SW 1271 (cell line): ENCODE measurements around the gene TFE3.

ENCODE experiments used
- DNase-seq, 2 experiments: peaks; one replicate each; lab custom pipeline; 2025; lab: John Stamatoyannopoulos, UW

TFE3 gene

DNA sequence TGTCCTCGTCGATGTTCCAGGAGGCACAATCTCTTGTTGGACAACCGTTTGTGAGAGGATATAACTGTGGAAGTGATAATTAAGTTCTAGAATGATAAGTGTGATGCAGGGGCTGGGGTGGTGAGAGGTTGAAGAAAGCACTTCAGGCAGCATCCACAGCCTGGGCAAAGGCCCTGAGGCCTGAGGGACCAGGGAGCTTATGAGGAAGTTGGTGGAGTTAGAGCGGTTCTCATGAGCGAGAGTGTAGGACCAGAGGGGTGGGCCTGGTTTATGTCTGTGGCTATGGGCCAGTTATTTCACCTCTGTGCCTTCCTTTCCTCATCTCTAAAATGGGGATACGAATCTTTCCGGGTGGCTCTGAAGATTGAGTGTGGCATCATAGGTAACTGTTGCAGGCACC, 18.3 kb upstream of the TFE3 start:
- no peak for DNase-seq

DNA sequence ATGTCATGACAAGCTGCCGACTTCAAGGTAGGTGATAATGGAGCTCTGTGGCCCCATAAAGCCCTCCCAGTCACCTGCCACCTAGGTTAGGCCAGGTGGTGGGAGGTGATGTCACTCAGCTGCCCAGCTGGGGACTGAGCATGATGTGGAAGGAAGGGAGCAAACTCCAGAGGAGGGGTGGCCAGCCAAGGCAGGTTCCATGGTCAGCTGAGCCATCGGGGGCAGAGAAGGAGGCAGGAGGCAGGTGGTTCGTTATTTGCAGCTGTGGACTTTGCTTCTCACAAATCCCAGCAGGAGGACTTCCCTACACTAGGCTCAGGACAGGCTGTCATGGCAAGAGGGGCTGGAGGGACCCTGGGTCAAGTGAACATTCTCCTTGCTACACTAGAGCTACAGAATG, 17.8 kb upstream of the TFE3 start:
- no peak for DNase-seq

DNA sequence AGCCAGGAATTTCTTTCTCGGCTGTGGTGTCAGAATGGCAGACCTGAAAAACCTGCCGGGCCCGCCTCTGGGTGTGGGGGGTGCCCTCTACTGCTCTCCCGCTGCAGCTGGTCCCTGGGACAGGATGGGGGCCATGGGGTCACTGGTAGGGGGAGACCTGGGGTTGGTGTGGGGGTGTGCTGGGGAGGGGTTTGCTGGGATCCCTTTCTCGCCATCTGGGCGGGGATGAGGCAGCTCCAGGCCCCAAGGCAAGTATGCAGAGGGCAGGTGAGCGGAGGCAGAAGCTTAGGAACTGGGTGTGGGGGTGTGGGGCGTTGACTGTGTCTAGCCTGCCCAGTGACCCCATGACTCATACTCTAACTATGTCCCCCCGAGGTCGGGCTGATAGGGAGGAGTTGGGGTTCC, 16.5 kb upstream of the TFE3 start:
- no peak for DNase-seq

DNA sequence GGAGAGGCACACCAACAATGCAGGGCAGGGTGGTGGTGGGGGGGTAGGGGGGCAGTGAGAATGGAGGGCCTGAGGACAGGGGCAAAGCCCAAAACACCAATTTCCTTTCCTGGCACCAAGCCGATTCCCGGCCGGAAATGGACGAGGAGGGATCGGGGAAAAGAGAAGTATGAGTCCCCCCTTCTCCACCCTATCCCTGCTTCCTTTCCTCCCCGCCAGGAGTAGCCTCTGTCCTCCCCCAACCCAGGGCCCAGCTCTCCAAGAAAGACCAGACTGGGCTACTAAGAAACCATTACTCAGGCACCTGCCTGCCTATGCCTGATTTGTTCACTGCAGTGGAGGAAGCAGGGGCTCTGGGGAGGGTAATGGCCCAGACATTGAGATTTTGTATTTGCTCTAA, 16.0 kb upstream of the TFE3 start:
- no peak for DNase-seq

DNA sequence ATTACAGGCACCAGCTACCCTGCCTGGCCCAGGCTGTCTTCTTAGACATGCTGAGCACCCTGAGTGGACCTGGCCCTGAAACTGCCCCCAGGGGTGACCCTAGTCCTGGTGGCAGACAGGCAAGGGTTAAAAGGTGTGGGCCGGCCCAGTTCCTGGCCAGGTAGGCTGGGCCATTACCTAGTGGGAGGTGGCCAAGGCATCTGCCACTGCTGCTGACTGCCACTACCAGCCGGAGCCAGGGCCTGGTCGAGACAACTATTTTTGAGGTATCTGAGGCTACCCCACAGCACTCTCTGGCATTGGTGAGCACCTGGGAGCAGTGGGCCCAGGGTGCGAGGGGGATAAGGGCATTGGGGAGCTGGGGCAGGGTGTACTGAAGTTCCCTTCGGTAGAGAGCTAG, 15.6 kb upstream of the TFE3 start, which contains the start of gene CCDC120:
Gene CCDC120 (plus strand): TSS at position 206 of the 400 bp plus-strand sequence. CDS start 3,043 bp downstream, outside the sequence.
- DNase-seq, result no peak

DNA sequence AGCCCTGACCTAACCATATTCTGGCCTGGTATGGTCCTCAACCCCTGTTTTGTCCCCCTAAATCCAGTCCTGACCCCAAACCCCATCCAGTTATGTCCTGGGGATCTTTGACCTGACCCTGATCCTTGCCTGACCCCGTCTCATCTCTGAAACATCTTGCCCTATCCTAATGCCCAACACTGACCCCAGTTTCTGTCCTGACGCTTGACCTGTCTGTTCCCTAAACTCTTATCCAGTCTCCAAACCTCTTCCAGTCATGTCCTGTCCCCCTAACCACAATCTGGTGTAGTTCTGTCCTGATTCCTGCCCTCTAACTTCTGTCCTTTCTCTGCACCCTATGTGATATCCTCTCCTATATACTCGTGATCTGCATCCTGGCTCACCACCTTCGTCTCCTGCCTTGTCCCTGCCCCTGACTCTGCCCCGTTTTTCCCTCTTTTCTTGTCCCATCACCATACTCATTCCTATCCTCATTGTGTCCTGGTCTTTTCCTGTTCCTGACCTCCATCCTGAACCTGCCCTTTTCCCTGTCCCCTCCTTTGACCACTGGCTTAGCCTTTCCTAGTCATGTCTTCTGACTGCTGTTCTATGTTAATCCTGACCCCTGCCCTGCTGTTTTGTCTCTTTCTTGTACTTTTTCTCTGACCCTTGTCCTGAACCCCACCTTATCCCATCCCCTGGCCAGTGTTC, 11.1 kb upstream of the TFE3 start:
- no peak for DNase-seq

DNA sequence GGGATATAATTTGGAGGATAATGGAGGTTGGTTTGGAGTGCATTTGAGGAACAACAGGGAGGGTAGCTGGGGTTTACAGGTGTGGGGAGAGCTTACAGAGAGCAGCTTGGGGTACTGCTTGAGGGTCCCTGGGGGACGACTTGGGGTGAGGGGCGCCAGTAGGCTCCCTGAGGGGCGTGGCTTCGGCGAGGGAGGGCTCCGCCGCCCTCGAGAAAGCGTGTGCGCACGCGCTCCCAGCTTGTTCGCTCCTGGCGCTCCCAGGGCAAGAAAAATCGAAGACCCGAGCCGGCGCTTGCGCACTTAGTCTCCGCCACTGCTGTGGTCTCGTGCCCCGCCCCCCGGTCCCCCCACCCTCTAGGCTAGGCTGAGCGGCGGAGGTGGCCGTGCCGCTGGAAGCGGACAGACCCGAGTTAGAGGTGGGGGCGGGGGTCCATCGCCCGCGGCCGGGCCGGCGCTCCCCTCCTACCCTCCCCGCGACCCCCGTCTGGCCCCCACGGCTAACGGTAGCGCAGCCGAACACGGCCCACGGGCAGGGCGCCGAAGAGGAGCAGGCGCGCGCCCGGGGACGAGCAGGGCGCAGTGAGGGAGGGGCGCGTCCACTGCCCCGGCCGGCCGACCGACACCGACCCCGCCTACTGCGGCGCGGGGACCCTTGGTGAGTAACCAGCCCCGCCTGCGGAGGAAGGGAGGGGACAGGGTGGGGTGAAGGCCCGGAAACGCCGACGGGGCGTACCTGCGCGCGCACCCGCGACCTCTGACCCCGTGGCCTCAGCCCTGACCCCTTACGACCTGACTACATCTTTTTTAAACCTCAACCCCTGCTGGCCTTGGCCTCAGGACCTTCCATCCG, 10.3 kb upstream of the TFE3 start:
- no peak for DNase-seq

DNA sequence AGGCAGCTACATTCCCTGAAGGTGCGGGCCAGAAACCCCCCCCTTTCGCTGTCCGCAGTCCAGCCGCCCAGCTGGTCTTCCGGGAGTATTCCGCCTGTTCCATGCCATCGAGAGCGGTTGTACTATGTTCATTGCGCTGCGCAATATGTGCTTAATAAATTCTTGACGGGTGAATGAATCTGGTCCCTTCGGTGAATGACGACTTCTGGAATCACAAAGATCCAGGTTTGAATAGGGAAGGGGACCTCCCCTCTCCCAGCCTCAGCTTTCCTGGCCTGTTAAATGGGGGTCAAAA, 777 bp upstream of the TFE3 start:
- DNase-seq, result no peak

DNA sequence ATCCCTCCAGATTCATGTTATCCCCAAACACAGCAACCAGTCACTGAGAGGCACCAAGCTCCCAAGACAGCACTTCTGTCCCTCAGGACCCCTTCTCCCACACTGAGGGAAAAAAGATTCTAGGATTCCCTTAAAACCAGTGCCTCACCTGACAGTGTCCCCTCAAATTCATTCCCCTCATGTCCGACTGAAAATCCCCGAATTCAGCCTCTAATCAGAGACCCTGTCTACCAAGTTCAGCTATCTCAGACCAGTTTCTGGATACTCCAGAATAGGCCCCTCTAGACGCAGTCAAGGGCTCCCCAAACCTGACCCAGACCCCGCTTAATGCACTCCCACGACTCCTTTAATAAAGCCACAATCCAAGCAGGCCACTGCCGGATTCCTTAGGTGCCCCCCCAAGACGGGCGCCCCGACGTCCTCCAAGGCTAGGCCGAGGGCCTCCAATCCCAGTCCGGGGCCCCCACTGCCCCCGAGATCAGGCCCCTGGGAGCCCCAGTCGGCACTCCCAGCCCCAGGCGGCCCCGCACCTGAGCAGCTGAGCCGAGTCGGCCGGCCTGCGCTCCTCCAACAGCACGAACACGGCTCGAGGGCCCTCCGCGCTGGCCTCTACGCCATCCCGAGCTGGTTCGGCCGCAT, 457 bp downstream of the TFE3 start:
- no peak for DNase-seq

DNA sequence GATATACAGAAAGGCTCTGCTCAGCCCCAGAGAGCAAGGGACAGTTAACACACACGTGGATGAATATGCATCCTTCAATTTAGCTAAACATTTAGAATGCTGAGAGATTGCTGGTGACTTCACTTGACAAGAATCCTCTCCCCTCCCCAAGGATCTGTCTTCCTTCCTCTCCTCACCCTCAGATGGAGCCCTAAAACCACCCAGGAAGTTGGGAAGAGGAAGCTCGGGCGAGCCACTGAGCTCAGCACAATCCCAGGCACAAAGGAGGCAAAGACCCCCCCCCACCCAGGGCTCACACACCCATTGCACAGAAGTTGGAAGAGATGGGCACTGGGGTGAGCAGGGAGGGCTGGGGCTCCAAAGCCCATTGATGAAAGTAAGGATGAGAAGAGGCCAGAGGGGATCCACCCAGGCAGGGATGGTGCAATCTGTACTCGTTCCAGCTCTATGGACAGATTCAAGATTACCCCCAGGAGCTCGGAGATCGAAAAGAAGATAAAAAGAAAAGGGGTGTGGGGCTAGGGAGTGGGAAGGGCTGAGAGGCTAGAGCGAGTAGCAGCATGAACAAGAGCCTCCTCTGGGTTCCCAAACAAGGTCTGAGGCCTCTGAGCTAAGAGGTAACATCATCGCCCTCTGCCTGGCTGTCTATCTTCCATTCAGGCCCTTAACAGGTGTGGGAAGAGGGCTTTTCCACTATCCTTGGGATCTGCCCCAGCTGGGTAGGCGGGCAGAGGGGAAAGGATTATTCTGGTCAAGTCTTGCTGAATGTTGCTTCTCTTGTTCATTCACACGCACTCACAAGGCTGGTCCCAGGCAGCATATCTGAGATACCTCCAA, 1.2 kb downstream of the TFE3 start:
- peak in 1 of 2 experiments; percentile 12 for DNase-seq

DNA sequence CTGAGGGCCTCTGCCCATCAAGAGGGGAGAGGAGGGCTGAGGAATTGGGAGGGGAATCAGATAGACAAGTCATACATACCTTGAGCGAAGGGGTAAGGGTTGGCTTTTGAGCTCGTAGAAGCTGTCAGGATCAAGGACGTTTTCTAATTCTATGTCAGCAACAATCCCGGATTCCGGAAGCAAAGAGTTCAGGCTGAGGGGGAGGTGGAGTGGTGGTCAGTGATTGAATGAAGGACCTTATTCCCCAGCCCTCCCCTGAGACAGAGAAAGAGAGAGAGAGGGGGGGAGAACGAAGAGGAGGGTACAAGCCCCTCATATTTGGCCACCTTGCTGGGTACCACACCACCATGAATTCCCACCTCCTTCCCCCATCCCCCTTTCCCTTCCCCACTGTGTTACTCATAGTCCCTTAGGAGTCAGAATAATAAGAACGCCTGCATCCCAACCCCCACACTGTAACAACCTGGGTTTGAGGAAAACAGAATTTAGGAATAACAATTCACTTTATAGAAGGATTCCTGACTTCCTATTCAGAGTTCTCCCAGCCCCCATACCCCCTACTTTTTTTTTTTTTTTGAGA, 2.7 kb downstream of the TFE3 start:
- DNase-seq, result no peak

DNA sequence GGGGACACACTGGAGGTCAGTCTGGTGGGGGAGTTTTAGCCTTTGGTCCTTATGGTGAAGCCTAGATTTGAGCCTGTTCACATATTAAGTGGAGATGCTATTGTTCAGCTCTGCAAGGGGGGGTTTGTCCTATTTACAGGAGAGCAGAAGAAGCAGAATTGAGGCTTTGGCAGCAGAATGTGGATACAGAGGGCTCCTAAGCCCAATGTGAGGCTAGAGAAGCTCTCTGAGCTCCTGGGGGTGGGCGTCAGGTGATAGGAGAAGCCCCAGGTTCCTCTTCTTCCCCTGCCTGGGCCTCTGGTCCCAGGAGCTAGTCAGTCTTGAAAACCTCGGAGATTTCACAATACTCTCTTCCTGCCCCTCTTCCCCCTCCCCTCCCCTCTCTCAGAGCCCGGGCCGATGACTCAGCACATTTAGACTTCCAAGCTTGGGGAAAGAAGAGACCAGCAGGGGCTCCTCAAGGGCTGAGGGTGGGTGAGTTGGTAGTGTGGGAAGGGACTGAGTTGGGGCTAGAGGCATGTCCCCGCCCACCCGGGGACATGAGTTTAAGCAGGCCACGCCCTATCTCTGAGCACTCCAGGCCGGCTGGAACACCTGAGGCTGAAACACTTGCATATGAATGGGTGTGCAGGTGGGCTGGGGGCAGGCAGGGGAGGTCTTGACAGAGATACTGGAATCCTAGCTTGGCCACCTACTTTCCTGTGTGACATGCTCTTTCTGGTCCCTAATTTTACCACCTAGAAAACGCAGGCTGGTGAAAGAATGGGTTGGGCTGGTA, 3.4 kb downstream of the TFE3 start:
- DNase-seq, result peak; percentile 66 to 70

DNA sequence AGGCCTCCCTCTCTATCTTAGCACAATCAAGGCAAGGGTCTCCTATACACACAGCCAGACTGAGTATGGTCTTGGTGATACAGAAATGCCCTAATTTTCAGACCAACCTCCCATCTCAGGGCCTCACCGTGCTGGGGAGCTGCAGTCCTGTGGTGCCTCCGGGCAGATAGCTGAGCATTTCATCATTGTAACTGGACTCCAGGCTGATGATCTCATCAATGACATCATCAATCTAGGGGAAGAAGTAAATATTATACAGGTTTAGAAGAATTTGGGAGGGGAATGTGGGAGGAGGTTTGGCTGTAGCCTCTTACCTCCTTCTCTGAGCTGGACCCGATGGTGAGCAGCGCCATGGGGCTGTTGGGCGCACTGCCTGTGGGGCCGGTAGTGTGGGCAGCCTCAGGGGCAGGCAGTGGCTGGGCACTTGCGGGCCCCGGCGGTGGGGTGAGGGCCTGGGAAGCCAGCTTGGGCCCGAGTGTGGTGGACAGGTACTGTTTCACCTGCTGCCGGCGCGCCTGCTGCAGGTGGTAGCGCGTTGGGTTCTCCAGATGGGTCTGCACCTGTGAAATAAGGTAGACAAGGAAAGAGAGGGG, 5.2 kb downstream of the TFE3 start:
- no peak for DNase-seq

DNA sequence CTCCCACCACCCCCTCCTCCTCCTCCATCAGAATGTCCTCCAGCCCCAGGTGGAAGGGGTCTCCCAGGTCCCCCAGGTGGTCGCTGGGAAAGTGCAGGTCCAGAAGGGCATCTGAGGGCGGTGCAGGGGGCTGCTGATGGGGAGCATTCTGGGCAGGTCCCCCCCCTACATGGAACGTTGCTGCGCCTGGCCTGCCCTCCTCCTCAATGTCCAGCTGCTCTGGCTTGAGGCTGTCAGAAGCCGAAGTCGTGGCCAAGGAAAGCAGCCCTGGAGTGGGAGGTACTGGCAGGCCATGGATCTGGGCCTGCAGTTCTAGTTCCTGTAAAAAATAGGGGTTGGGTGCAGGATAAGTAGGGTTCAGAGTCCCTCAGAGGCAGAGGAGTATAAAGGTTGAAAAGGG, 12.9 kb downstream of the TFE3 start:
- no peak for DNase-seq

DNA sequence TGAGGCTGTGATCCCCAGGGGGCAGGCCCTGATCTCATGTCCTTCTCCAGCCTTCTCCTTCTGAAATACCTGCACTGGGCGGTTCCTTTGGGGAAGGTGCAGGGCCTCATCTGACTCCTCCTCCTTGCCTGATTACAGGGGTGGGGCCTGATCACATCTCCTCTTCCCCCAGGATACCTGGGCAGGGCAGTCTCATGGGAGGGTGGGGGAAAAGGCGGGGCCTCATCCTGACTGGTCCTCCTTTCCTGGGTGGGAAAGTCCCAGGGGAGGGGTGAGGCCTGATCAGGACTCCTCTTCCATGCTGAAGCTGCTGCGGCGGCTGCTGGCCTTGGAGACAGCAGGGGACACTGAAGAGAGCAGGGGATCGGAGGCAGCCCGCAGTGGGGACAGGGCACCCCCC, 13.3 kb downstream of the TFE3 start:
- no peak for DNase-seq

DNA sequence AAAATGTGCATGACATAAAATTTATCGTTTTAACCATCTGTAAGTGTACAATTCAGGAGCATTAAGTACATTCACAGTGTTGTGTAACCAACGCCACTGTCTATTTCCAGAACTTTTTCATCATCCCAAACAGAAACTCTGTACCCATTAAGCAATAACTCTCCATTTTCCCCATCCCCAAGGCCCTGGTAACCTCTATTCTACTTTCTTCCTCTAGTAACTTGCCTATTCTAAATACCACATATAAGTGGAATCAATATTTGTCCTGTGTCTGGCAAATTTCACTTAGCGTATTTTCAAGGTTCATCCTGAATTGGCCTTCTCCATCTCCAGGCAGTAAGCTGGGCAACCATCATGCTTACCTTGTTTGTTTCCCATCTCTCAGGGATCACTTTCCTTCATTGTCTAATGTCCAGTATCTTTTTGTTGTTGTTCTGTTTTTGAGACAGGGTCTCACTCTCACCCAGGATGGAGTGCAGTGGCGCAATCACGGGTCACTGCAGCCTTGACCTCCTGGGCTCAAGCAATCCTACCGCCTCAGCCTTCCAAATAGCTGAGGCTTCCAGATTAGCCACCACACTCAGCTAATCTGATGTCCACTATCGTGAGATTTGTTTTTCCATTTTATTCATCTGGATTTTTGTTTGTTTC, 23.4 kb downstream of the TFE3 start:
- DNase-seq, result no peak

DNA sequence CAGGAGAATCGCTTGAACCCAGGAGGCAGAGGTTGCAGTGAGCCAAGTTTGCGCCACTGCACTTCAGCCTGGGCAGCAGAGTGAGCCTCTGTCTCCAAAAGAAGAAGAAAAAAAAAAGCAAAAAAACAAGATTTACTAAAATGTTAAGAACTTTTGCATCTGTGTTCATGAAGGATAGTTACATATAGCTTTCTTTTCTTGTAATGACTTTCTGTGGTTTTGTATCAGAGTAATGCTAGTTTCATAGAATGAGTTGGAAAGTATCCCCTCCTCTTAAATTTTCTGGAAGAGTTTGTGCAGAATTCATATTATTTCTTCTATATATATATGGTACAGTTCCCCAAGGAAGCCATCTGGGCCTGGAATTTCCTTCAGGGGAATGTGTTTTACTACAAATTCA, 24.1 kb downstream of the TFE3 start:
- DNase-seq, result no peak

DNA sequence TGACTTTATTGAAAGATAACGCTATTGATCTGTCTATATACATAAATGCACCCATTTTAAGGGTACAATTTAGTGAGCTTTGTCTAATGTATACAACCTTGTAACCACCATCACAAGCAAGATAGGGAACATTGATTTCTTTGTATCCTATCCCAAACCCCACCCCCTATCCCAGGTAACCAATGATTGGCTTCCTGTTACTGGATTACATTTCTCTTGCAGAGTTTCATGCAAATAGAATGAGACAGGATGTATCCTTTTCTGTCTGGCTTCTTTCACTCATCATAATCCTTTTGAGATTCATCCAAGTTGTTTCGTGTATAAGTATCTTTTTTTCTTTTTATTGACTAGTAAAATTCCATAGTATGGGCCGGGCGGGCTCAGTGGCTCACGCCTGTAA, 39.5 kb downstream of the TFE3 start:
- no peak for DNase-seq

DNA sequence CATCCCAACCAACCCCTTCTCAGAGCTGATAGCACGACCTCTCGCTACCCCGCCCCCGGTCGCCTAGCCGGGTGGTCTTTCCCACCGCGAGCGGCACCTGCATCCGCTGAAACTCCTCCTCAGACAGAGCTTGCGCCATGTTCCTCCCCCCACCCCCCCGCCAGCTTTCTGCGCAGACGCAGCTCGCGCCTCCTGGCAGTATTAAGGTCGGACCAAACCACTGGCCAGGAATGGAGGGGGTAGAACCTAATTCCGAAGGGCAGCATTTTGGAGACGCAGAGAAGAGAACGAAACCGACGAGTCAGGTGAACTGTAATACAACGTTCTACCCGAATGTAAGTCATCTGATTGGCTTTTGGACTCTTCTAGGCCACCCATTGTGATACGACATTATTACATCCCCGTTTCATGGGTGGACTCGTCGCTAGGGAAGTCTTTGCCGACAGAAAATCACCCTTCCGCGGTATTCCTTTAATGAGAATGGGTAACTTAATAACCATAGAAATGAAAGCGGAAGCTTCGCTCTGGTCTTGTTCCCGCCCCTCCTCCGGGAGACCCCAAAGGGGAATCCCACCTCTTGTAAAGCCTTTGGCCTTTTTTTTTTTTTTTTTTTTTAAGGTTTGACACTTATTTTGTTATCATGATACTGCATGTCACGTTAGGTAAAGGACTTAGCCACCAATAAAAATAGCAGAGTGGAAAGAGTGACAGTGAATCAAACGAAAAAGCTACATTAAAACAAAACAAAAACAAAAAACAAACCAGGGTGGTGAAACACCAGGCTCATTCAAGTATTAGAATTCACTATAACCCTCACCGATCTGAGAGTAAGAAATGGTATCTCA, 40.8 kb downstream of the TFE3 start, which contains the start of gene GRIPAP1:
Gene GRIPAP1 (minus strand): TSS at position 174 of the 845 bp plus-strand sequence. CDS start 35 bp downstream, at position 139.
- peak; percentile 32 to 77 for DNase-seq
